Central memory CD8-positive, alpha-beta T cell (primary cell): ENCODE results near the gene MED12.
A peak's percentile ranks its signal among the peaks of the same experiment; 100 is the strongest.

Source experiments
- ATAC-seq: fragments of 150-1000 bp; cut with Tn5 transposase; replicated peaks from 2 replicates; pipeline ENCODE4 v1.10.0; 2022; ENCODE audit warnings: mild to moderate bottlenecking, moderate FRiP score, moderate number of reproducible peaks; ENCODE audit not compliant: poor library complexity, severe bottlenecking; ENCODE audit errors: extremely low read depth
- DNase-seq, 2 donors: peaks; one replicate each; pipeline ENCODE4 v3.0.0; 2021; ENCODE audit warnings: low spot score in 2 of 2
- H3K27ac Mint-ChIP-seq: one replicate; pipeline ENCODE4 v1.8.0; 2022; ENCODE audit warnings: low read depth, mild to moderate bottlenecking, moderate library complexity, mixed read lengths
- H3K27me3 Mint-ChIP-seq: one replicate; pipeline ENCODE4 v1.8.0; 2022; ENCODE audit warnings: mixed read lengths
- H3K36me3 Mint-ChIP-seq: one replicate; pipeline ENCODE4 v1.8.0; 2022; ENCODE audit warnings: mild to moderate bottlenecking, moderate library complexity, mixed read lengths; ENCODE audit not compliant: insufficient read depth
- H3K4me1 Mint-ChIP-seq: one replicate; pipeline ENCODE4 v1.8.0; 2022; ENCODE audit warnings: mixed read lengths
- H3K4me3 Mint-ChIP-seq: one replicate; pipeline ENCODE4 v1.8.0; 2022; ENCODE audit warnings: mild to moderate bottlenecking, moderate library complexity, mixed read lengths
- H3K9me3 Mint-ChIP-seq: one replicate; pipeline ENCODE4 v1.8.0; 2022; ENCODE audit warnings: mixed read lengths

Gene MED12

DNA sequence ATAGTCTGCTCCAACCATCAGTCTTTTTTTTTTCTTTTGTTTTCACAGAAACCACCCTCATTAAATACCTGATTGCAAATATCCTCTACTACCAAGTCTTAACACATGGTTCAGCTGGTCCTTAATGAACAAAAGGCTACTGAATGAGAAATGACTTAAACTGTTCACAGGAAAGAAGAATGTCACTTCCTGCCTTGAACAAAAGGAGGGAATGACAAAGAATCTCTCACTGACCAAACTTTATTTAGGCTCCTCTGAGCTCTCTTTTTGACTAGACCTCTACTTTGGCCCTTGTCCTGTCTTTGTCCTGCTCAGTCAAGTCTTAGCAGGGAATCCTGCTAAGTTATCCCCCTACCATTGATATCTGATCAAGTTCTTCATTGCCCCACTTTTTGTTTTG lies 72.9 kb downstream of the MED12 start:
- Mint-ChIP-seq H3K9me3 (no peaks in the 10 kb centered on the region), H3K36me3 (peaks cover 12% of the 10 kb centered on the region), H3K4me1 (peaks cover 22% of the 10 kb centered on the region), H3K4me3 (no peak overlapping the region), H3K27ac (peak overlapping the region; percentile 16), H3K27me3 (no peaks in the 10 kb centered on the region)
- no peak for ATAC-seq
- DNase-seq: no peak
